GM18858 (cell line): ENCODE results near the gene TRIM44.
A peak's percentile ranks its signal among the peaks of the same experiment; 100 is the strongest.
"Not testable (repeated sequence)": the region's sequence is repeated elsewhere in the genome, so short reads cannot be mapped to it uniquely, and the experiment has no call there.

Experiments used
- ATAC-seq: cut with Tn5 transposase; IDR thresholded peaks from one replicate; pipeline ENCODE4 v1.9.1; 2021; ENCODE audit not compliant: unreplicated experiment

The TRIM44 gene

DNA sequence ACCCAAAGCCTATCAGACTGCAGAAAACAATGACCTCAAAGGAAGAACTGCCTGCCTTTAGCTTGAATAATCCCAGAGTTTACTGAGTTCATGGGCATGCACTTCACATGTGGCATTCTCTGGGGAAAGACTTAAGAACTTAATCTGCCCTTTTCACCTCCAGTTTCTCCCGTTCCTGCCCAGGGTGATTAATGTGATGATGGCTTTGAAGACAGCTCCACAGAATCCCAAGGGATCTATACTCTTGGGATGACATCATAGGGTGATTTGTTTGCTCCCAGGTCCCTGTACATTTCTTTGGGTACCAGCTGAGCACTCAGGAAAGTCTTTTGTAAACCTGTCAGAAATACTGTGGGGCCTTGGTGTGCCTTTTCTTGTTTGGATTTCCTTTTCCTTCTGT is 30.3 kb upstream of the TRIM44 start:
- ATAC-seq: no peak

DNA sequence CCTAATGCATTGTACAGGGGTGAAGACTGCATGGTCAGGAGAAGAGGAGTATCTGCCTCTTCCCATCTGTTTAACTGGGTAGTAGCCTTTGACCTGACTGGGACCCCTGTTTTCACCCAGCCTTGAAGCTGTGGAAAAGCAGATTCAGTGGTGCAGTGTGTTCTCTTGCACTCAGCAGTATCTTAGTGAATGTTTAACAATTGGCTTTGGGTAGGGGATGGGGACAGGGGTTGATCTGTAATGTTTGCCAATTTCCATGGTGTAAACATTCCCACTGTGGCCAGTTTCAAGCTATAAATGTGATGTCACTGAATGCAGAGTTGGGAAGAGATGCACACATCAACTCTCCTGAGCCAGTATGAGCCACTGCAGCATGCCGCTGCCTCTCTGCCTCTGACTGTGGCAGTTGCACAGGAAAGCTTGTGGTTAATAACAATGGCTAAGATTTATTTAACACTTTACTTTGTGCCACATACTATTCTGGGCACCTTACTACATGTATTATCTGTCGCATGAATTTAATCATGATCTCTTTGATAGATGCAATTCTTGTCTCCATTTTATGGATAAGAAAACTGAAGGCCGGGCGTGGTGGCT is 28.6 kb upstream of the TRIM44 start:
- ATAC-seq: no peak

DNA sequence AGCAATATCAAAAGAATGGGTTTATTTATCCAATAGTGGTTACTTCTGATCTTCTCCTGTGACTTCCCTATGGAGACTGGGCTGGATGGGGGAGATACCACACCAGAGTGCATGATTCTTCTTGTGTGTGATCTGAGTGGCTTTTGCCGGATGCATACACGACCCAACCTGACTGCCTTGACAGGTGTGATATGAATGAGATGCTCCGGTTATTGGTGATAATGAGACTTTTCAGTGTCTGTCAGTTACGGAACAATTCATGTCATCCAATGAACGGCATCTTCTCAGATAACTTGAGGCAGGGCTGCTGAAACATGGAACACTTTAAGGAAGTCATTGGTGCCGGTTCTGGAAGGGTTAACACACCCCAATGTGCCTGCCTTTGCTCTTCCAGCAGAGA is 26.6 kb upstream of the TRIM44 start:
- no peak for ATAC-seq

DNA sequence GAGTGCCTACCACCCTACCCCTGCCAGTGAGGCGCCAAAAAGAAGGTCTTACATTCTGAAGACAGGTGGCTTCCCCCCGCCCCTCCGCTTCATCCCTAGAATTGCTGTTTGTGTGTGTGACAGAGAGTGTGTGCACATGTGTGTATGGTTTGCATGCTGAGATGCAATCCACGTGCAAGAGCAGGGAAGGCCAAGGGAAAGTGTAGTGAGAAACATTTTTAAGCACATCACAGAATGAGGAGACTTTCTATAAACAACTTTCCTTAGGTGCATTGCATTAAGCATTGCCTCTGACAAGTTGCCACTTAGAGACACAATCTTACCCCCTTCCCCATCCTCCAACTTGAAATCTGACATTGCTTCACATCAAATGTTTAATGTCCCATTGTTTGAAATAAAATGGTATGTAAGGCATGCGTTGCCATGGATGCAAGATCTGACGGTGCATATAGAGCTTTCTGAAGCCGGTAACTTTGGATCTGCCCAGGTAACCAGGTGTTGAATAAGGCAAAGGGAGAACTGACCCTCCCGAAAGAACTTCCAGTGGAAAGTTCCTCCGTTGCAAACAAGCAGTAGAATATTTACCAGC is 22.9 kb upstream of the TRIM44 start:
- ATAC-seq: no peak

DNA sequence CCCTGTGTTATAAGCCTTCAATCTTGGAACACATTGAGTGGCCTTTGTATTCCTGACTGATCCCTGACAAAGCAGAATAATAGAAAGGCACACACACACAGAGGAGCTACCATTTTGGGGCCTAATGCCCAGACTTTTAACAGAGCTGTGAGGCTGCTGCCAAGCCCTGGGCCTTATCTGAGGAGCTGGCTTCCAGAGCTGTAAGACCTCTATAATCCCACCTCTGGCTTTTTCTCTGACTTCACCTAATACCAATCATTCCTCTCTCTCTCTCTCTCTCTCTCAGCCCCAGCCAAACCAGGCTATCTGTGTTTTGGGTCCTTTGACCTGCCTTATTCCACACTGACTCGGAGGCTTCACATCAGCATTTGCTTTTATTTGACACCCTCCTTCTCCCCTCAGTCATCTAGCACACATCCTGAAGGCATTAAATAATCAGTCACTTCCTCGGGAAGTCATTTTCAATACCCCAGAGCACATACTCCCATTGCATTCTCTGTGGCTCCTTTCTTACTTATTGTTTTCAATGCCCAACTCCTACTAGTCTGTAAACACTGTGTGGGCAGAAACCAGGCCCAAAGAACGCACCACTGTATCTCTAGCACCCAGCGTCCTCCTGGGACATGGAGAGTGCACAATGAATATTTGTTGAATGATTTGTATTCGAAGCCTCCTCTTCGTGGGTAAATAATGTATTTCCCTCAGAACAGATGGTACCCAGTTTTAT is 21.2 kb upstream of the TRIM44 start:
- ATAC-seq: no peak

DNA sequence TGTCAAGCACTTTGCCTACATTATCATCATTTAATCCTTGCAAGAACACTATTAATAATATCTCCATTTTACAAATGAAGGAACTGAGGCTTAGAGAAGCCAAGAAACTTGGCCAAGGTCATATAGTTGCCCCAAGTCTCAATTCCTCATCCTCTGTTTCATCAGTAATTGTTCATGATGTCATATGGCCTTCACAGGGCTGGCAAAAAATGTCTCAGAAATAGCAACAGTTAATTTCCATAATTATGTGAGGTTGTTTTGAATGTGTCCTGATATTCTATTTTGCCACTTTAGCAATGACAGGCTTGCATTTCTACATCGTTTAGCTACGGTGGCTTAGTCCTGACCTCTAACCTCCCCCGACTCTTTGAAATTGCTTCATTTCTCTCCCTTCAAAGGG is 20.6 kb upstream of the TRIM44 start:
- ATAC-seq: no peak

DNA sequence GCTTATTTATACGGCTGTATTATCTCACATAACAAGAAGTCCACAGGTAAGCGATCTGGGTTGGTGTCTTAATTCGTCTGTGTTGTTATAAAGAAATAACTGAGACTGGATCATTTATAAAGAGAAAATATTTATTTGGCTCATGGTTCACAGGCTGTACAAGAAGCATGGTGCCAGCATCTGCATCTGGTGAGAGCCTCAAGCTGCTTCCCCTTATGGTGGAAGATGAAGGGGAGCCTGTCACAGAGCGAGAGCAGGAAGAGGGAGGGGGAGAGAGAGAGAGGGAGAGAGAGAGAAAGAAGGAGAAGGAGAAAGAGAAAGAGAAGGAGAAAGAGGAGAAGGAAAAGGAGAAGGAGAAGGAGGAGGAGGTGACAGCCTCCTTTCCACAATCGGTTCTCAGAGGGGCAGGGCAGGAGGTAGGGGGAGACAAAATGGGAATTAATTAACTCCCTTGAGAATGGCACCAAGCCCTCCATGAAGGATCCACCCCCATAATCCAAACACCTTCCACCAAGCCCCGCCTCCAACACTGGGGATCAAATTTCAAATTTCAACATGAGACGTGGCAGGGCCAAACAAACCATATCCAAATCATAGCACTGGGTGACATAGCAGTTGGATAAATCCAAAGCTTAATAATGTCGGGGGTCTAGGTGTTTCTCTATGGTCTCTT is 15.0 kb upstream of the TRIM44 start:
- ATAC-seq: no peak

DNA sequence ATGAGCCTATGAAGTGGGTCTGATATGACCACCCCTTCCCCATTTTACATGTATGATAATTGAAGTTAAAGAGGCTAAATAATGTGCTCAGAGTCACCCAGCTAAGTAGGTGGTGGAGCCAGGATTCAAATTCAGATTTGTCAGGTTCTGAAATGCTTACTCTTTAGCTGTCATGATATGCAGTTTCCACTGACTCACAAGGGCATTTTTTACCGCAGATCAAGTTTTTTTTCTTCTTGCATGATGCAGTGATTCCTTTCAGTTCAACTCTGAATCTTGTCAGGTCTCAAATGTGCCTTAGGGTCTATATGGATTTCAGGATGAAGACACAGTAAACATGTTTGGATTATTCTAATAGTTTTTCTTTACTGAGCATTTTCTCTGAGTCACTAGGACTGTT is 12.6 kb upstream of the TRIM44 start:
- no peak for ATAC-seq

DNA sequence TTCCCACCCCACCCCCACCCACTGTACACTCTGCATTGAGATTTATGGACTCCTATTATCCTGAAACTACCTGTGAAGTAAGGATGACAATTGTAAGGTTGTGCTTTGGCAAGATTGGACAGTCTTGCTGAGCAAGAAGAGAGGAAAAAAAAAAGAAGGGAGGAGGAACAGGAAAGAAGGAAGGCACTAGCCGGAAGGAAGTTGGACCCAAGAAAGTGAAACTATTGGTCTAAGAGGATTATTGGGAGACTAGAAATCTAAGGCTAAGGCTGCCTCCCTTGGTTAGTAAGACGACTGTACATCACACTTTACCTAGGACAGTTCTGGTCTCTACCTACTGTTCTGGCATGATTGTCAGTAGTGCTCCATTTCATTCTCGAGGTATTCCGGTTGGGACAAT is 12.1 kb upstream of the TRIM44 start:
- ATAC-seq: no peak

DNA sequence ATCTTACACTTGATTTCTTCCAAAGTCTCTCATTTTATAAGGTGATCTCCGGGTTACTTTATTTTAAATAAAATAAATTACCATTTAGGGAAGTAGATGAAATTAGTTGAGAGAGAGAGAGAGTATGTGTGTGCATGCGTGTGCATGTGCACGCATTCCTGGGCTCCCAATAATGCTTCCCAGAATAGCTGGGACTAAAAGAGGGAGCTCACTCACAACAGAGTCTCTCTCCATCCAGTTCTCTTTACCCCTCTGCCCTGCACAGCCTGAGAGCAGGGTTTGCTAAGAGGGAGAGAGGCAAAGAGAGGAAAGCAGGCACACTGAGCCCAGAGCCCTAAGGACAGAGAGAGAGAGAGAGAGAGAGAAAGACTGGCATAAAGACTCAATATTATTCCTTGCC is 11.3 kb upstream of the TRIM44 start:
- ATAC-seq: no peak

DNA sequence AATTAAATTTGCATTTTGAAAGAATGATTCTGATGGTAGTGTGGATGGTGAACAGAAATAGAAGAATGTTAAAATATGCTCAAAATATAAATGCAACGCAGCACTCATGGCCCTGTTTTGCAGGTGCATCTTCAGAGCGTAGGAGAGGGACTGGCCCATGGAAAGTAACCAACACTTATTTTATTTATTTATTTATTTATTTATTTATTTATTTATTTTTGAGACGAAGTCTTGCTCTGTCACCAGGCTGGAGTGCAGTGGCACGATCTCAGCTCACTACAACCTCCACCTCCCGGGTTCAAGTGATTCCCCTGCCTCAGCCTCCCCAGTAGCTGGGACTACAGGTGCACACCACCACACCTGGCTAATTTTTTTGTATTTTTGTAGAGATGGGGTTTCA is 9.8 kb upstream of the TRIM44 start:
- not testable (repeated sequence) for ATAC-seq

DNA sequence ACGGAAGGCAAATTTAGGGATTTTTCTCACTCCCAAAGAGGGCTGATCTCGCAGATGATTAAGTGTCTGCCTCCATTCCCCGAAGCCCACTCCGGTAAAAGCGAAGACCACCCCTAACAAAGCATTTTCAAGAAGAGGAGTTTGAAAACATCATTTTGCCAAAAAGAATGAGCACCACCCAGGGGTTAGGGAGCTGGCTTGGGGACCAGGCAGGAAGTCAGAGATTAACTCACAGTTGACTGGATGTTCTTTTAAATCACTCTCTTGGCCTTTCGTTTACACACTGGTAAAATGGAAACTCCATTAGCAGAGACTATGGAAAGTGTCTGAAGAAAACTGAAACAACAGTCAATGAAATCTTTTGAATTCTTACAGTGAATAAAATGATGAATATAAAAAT is 7.9 kb upstream of the TRIM44 start:
- ATAC-seq: no peak

DNA sequence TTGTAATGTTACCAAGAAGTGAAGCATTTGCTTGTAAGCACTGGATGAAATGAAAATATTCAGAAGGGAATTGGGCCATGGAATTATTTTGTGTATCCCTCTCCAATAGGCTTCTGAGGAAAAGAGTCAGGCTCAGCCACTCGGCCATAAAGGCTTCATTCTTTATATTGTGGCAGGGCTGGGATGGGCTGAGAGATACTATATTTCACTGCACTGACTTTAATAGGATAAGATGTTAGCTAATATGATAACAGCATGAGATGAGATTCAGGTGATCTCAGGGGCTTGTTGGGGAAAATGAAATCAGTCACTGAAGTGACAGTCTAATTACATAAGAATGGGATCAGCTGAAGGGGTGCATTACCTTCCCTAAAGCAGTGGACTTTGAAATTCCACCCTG is 7.3 kb upstream of the TRIM44 start:
- ATAC-seq: no peak

DNA sequence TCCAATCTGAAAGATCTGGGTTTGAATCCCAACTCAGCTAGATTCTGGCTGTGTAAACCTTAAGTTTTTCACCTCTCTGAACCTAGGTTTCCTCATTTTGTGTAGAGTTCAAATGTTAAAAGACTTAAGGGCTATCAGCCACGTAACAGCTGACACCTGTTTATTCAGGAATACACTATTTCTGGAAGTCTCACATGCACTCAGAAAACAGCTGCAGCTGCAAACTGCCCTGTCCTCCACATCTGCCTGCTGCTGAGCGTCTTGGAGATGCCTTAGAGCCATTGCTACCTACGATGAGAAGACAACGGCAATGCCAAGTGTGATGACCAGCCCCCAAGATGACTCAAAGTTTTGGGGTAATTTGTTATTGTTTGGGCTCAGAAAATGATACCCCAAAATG is 6.7 kb upstream of the TRIM44 start:
- no peak for ATAC-seq

DNA sequence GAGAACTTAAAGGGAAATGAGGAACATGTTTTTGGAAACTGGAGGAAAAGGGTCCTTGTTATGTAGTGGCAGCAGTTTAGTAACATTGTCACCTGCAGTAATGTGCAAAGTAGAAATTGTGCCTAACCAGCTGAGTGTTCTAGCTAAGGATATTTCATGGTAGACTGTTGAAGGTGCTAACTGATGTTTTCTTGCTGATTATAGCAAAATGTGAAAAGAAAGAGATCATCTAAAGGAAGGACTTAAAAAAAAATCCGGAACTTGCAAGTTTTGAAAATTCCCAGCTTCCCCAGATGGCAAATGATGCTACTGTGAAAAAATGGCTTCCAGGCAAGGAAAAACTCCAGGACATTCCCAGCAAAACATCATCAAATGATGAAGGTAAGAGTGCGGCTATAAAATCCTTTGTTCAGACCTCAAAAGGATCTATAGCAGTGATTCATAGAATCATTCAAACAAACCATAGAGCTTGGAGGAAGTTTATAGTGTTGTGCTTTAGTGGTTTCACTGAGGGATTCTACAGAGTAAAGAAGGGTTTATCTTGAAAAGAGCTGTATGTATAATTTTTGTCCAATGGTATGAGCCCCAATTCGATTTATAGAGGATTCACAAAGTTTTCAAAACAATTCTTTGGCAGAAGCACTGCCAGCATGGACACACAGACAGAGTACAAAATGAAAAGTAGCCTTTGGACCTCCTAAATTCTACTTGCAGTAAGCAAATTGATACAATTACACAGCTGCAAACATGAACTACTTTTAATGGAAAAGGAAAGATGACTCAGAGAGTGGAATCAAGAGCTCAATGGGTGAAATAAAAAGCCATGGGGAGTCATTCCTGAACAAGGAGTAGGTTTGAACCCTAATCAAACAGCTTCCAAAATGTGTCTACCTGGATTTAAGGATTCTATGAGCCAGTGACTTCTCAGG is 4.3 kb upstream of the TRIM44 start:
- ATAC-seq: no peak

DNA sequence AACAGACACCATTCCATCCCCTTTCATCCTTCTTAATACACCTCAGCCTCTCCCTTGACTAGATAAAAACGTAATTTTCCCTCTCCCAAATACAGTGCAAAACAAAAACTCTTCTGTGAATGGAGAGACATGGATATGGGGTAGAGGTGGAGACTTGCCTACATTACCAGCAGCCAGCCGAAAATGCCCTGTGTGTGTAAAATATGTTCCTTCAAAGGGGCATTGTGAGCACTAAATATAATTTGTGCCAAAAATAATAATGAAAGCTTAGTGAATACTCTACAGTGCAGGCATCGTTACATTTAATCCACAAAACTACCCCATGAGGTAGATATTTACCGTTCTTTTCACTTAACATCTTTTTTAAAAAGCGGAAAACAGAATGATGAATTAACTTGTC is 1.0 kb upstream of the TRIM44 start:
- ATAC-seq: no peak

DNA sequence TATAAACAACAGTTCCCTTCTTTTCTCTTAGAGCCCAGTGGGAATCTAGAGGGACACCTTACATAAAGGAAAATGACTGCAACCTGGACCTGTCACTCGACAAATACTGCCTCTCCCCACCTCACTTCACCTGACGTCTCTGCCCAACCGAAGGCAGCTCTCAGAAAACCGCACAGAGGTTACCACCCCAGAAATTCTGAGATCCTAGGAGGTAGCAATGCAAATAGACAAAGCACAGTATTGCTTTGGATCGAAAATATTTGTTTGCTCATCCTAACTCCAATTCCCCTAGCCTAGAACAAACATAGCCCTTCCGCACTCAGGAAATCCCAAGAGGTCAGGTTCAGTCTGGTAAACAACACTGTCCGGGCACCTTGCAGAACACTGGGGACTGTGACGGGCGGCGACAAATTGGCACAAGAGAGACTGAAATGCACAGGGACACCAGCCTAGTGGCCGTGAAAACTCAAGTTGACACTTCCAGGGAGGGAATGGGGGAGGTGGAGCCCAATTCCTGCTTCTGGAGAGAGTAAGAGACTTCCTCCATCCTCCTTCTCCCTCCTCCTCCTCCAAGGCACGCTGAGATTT is 420 bp upstream of the TRIM44 start:
- ATAC-seq: peak; percentile 9

DNA sequence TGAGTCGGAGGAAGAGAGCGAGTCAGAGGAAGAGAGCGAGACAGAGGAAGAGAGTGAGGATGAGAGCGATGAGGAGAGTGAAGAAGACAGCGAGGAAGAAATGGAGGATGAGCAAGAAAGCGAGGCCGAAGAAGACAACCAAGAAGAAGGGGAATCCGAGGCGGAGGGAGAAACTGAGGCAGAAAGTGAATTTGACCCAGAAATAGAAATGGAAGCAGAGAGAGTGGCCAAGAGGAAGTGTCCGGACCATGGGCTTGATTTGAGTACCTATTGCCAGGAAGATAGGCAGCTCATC is 780 bp downstream of the TRIM44 start:
- no peak for ATAC-seq

DNA sequence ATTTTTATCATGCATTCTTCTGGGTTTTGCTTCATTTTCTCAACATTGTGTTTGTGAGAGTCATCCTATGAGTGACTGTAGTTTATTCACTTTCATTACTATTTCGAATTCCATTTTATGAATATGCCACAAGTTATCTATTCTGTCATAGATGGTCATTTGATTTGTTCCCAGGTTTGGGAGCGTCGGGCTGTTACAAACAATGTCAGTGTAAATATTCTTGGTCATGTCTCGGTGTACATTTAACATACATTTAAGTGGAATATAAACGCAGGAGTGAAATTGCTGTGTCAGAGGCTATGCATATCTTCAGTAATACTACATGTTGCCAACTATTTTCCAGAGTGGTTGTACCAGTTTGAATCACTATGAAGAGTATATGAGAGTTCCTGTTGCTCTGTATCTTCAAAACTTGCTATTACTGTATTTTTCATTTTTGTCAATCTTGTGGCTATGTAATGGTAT is 2.4 kb downstream of the TRIM44 start:
- ATAC-seq: no peak

DNA sequence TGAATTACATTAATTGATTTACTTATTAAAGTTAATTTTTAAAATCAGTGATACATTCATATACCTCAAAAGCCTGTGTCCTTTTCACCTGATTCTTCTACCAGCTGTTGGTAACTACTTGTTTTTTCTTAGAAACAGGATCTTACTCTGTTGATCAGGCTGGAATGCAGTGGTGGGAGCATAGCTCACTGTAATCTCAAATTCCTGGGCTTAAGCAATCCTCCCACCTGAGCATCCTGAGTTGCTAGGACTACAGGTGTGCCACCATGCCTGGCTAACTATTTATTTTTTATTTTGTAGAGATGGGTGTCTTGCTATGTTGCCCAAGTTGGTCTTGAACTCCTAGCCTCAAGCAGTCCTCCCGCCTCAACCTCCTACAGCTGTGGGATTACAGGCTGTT is 4.7 kb downstream of the TRIM44 start:
- no peak for ATAC-seq

DNA sequence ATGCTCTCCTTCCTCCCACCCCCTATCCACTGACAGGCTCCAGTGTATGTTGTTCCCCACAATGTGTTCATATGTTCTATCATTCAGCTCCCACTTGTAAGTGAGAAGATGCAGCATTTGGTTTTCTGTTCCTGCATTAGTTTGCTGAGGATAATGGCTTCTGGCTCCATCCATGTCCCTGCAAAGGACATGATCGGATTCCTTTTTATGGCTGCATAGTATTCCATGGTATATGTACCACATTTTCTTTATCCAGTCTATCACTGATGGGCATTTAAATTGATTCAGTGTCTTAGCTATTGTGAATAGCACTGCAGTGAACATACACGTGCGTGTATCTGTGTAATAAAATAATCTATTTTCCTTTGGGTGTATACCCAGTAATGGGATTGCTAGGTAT is 5.8 kb downstream of the TRIM44 start:
- not testable (repeated sequence) for ATAC-seq
